Neuronal stem cell (in vitro differentiated cells): Measurements from ENCODE around the gene LRMDA.

Experiments
- DNase-seq: peaks from one replicate; pipeline ENCODE4 v3.0.0-alpha.2; 2013; ENCODE audit warnings: low spot score
- H2AFZ ChIP-seq: one replicate; pipeline ENCODE4 v1.6.1; 2013; ENCODE audit warnings: mild to moderate bottlenecking, low read length, inconsistent platforms
- H2AK5ac ChIP-seq: 2 replicates; pipeline ENCODE4 v1.6.1; 2013; ENCODE audit warnings: low read depth, mild to moderate bottlenecking, inconsistent platforms, low read length, moderate library complexity, mixed read lengths
- H2BK120ac ChIP-seq: 2 replicates; pipeline ENCODE4 v1.6.1; 2013; ENCODE audit warnings: low read depth, mild to moderate bottlenecking, inconsistent platforms, low read length, moderate library complexity, mixed read lengths
- H2BK12ac ChIP-seq: one replicate; pipeline ENCODE4 v1.6.1; 2013; ENCODE audit warnings: low read length, inconsistent platforms
- H2BK15ac ChIP-seq: 2 replicates; pipeline ENCODE4 v1.6.1; 2013; ENCODE audit warnings: mild to moderate bottlenecking, low read length, inconsistent platforms, mixed read lengths
- H2BK5ac ChIP-seq: one replicate; pipeline ENCODE4 v1.6.1; 2013; ENCODE audit warnings: inconsistent platforms, mild to moderate bottlenecking, low read length, moderate library complexity
- H3K14ac ChIP-seq: one replicate; pipeline ENCODE4 v1.6.1; 2013; ENCODE audit warnings: low read length, inconsistent platforms
- H3K18ac ChIP-seq: 2 replicates; pipeline ENCODE4 v1.6.1; 2013; ENCODE audit warnings: low read length, inconsistent platforms
- H3K23ac ChIP-seq: 2 replicates; pipeline ENCODE4 v1.6.1; 2013; ENCODE audit warnings: low read depth, mild to moderate bottlenecking, mixed read lengths, low read length, inconsistent platforms; ENCODE audit not compliant: poor library complexity
- H3K27ac ChIP-seq: replicated peaks from 3 replicates; pipeline ENCODE4 v1.5.1; 2013; ENCODE audit warnings: low read length, inconsistent platforms
- H3K27me3 ChIP-seq, 3 experiments: 2 replicates each; pipeline ENCODE4 v1.6.1; 2013; ENCODE audit warnings: low read length in 3 of 3, mild to moderate bottlenecking in 2 of 3, inconsistent platforms in 1 of 3, low read depth in 1 of 3, mixed read lengths in 1 of 3, moderate library complexity in 1 of 3; ENCODE audit not compliant: control insufficient read depth in 3 of 3, insufficient read depth in 3 of 3
- H3K36me3 ChIP-seq, 2 donors: replicated peaks in 1 of 2; 2 replicates each; pipeline ENCODE4 v1.6.1; 2013; ENCODE audit warnings: low read length in 2 of 2; ENCODE audit not compliant: control insufficient read depth in 2 of 2, insufficient read depth in 2 of 2
- H3K4ac ChIP-seq: 2 replicates; pipeline ENCODE4 v1.6.1; 2013; ENCODE audit warnings: inconsistent platforms, mild to moderate bottlenecking, low read length, moderate library complexity
- H3K4me1 ChIP-seq, 2 donors: 1 replicate in 1 of 2; 2 replicates in 1 of 2; pipeline ENCODE4 v1.6.1; 2013; ENCODE audit warnings: low read length in 2 of 2, low read depth in 1 of 2; ENCODE audit not compliant: control insufficient read depth in 2 of 2, insufficient read depth in 1 of 2
- H3K4me2 ChIP-seq: one replicate; pipeline ENCODE4 v1.6.1; 2013; ENCODE audit warnings: mild to moderate bottlenecking, low read length, inconsistent platforms; ENCODE audit not compliant: insufficient read depth, poor library complexity, severe bottlenecking
- H3K4me3 ChIP-seq, 2 donors: 2 replicates each; pipeline ENCODE4 v1.5.1; 2013; ENCODE audit warnings: low read length in 2 of 2, mild to moderate bottlenecking in 2 of 2, inconsistent platforms in 1 of 2, moderate library complexity in 1 of 2
- H3K79me1 ChIP-seq: one replicate; pipeline ENCODE4 v1.6.1; 2013; ENCODE audit warnings: low read depth, mild to moderate bottlenecking, inconsistent platforms, low read length, moderate library complexity
- H3K9ac ChIP-seq: one replicate; pipeline ENCODE4 v1.6.1; 2013; ENCODE audit warnings: mild to moderate bottlenecking, low read depth, low read length, inconsistent platforms; ENCODE audit not compliant: poor library complexity
- H3K9me3 ChIP-seq, 2 donors: replicated peaks in 1 of 2; 2 replicates each; pipeline versions ENCODE3 to v1.6.1; 2013; ENCODE audit warnings: low read length in 2 of 2, mild to moderate bottlenecking in 2 of 2, inconsistent platforms in 1 of 2, low read depth in 1 of 2, mixed read lengths in 1 of 2, moderate library complexity in 1 of 2; ENCODE audit not compliant: control insufficient read depth in 2 of 2, insufficient read depth in 1 of 2
- H4K8ac ChIP-seq: one replicate; pipeline ENCODE4 v1.6.1; 2013; ENCODE audit warnings: low read depth, mild to moderate bottlenecking, inconsistent platforms, low read length, moderate library complexity
- H4K91ac ChIP-seq: one replicate; pipeline ENCODE4 v1.6.1; 2013; ENCODE audit warnings: low read length, low read depth, mild to moderate bottlenecking, inconsistent platforms; ENCODE audit not compliant: poor library complexity
- WGBS, 2 donors: extraction: QIAGEN DNeasy Blood & Tissue Kit; methylation state at CpG; one replicate each; pipeline ENCODE4 v1.1.7; 2013; ENCODE audit warnings: missing lambda C conversion rate in 2 of 2, mixed read lengths in 1 of 2; ENCODE audit not compliant: insufficient read length in 2 of 2, insufficient replicate concordance in 1 of 2; ENCODE audit errors: extremely low coverage in 2 of 2; 5-methylcytosine and 5-hydroxymethylcytosine counted together

The LRMDA gene

DNA sequence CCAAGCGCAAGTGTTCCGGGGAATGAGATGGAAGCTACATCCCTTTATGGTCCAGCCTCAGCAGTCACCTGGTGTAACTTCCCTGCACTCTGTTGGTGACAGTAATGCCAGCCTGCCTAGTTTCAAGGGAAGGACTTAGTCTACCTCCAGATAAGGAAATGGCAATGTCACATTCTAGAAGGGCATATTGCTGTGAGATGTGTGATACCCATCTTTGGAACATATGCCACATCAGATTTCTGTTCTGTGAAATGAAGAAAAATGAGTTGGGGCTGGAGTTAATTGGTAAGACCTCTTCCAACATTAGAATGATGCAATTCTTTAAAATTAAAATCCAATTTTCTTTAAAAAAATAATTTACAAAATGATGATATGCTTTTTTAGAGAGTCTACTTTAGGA, 212.0 kb downstream of the LRMDA start:
- H4K91ac ChIP-seq, result no peak overlapping the region
- H2BK15ac ChIP-seq, result no peak overlapping the region
- no peak overlapping the region for H2BK5ac ChIP-seq
- no peak overlapping the region for H4K8ac ChIP-seq
- H2AFZ ChIP-seq, result no peak overlapping the region
- H3K79me1 ChIP-seq, result no peaks in the 10 kb centered on the region
- no peak overlapping the region for H3K14ac ChIP-seq
- no peak overlapping the region for H3K4me2 ChIP-seq
- H2BK120ac ChIP-seq, result no peak overlapping the region
- no peak overlapping the region for H3K4me3 ChIP-seq
- H3K27ac ChIP-seq, result no peak overlapping the region
- H3K36me3 ChIP-seq, result no peaks in the 10 kb centered on the region
- no peak overlapping the region for H3K18ac ChIP-seq
- H3K23ac ChIP-seq, result no peak overlapping the region
- no peak overlapping the region for H2BK12ac ChIP-seq
- no peak overlapping the region for H3K9ac ChIP-seq
- no peaks in the 10 kb centered on the region for H3K9me3 ChIP-seq
- H3K4me1 ChIP-seq, result no peaks in the 10 kb centered on the region
- DNase-seq, result no peak
- no peaks in the 10 kb centered on the region for H3K27me3 ChIP-seq
- no CpG with 5 or more reads among the region's 2 CpGs for WGBS, 2 donors
- H3K4ac ChIP-seq, result no peak overlapping the region
- H2AK5ac ChIP-seq, result no peak overlapping the region

DNA sequence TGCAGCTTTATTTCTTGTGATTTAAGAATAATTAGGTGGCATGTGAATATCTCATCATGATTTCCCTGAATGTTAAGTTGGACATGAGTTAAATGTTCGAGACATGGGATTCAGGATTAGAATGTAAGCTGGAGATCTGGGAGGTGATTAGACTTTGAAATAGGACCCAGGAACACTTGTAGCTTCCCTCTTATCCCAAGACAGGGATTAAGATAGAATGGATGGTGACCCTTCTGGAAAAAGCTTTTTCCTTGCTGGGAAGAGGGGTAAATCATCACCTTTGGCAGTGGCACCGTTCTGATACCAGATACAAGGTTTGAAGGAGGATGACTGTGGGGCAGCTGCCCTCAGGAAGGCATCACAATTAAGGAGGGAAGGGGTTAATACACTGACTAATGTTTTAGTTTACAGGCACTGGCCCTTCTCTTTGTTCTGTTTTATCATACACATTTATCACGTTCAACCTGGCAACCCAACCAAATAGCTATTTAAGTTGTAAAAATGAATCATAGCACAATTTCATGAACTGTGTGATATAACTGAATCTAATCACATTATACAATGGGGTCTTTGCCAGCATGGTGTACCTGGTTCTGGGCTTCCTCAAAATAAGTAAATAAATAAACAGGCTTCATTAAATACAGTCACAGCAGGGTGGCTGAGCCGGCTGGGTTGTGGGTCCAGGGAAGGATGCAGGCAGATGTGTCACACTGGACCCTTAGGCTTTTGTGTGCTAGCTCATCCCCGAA, 212.7 kb downstream of the LRMDA start:
- H3K36me3 ChIP-seq, result no peaks in the 10 kb centered on the region
- no peak overlapping the region for H3K27ac ChIP-seq
- H2BK5ac ChIP-seq, result no peak overlapping the region
- no peak overlapping the region for H3K4me2 ChIP-seq
- H3K9ac ChIP-seq, result no peak overlapping the region
- no peak overlapping the region for H4K91ac ChIP-seq
- H3K27me3 ChIP-seq, result no peaks in the 10 kb centered on the region
- no peak overlapping the region for H4K8ac ChIP-seq
- no peak overlapping the region for H3K14ac ChIP-seq
- H2AK5ac ChIP-seq, result no peak overlapping the region
- H3K18ac ChIP-seq, result no peak overlapping the region
- H3K79me1 ChIP-seq, result no peaks in the 10 kb centered on the region
- no peak overlapping the region for H2BK15ac ChIP-seq
- no peak for DNase-seq
- no CpG with 5 or more reads among the region's 5 CpGs for WGBS, 2 donors
- H2BK120ac ChIP-seq, result no peak overlapping the region
- H3K4me1 ChIP-seq, result no peaks in the 10 kb centered on the region
- H3K9me3 ChIP-seq, result no peaks in the 10 kb centered on the region
- H3K4me3 ChIP-seq, result no peak overlapping the region
- no peak overlapping the region for H3K23ac ChIP-seq
- H2AFZ ChIP-seq, result no peak overlapping the region
- no peak overlapping the region for H2BK12ac ChIP-seq
- no peak overlapping the region for H3K4ac ChIP-seq

DNA sequence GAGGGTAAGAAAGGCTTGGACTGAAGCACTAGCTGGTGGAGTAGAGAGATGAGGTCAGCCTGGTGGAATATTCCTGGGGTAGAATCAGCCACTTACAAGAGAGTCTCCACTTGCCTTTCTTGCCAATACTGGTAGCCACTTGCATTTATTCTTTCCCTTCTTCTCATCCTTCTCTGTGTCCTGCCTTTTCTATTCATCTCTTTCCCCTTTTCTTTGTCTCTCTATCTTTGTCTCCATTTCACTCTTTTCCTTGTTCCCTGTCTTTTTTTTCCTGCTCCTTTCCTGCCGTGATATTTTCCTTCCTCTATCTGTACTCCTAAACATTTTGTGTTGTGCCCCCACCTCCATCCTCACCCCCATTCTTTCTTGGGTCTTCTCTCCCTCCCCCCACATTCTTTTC, 214.3 kb downstream of the LRMDA start:
- no peak overlapping the region for H3K27ac ChIP-seq

DNA sequence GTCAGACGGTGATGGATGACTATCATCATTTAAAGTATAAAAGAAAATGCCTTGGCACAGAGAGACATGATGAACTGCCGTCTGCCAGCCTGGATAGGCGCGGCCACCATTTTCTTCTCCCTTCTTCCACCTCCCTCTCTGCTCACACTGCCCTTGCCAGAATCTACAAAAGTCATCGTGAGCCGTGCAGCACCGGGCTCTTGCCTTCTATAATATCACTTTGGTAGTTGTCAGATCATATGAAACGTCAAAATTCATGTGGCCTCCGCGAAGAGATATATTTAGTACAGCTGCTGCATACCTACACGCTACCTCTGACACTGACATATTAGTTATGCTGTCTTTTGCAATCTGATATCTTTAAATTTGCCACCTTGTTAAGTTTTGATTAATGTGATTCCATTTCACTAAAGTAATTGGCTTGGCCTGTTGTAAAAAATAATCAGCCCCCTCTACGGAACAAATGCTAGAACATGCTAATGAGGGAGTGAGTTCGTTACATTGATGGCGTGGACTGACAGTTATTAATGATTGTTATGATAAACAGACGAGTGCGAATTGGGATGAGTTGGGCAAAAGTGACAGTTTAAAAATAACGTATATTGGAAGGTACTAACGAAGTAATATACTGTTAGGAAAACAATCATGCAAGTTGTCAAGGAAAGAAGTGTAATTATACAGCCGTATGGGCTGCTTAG, 214.9 kb downstream of the LRMDA start:
- H3K4me1 ChIP-seq, result peaks cover 0 to 10% of the 10 kb centered on the region in 2 donors
- no peak overlapping the region for H2BK15ac ChIP-seq
- H3K4me2 ChIP-seq, result no peak overlapping the region
- H3K9me3 ChIP-seq, result no peaks in the 10 kb centered on the region
- H3K18ac ChIP-seq, result no peak overlapping the region
- H2BK5ac ChIP-seq, result no peak overlapping the region
- H2AK5ac ChIP-seq, result no peak overlapping the region
- H3K36me3 ChIP-seq, result no peaks in the 10 kb centered on the region
- no peak overlapping the region for H3K9ac ChIP-seq
- no peaks in the 10 kb centered on the region for H3K27me3 ChIP-seq
- DNase-seq, result no peak
- no peak overlapping the region for H3K23ac ChIP-seq
- 100% methylated on average over 1 to 3 of the region's 19 CpGs for WGBS, 2 donors
- H2BK120ac ChIP-seq, result no peak overlapping the region
- H3K27ac ChIP-seq, result no peak overlapping the region
- H4K8ac ChIP-seq, result no peak overlapping the region
- no peak overlapping the region for H2BK12ac ChIP-seq
- no peak overlapping the region for H4K91ac ChIP-seq
- no peak overlapping the region for H3K4ac ChIP-seq
- no peak overlapping the region for H2AFZ ChIP-seq
- H3K79me1 ChIP-seq, result no peaks in the 10 kb centered on the region
- H3K4me3 ChIP-seq, result no peak overlapping the region
- no peak overlapping the region for H3K14ac ChIP-seq

More for the DNA sequence above, 214.3 kb downstream of the LRMDA start:
- no peaks in the 10 kb centered on the region for H3K36me3 ChIP-seq
- no peak overlapping the region for H3K14ac ChIP-seq
- no peak overlapping the region for H3K23ac ChIP-seq
- H4K8ac ChIP-seq, result no peak overlapping the region
- no peak overlapping the region for H3K4ac ChIP-seq
- no peaks in the 10 kb centered on the region for H3K27me3 ChIP-seq
- H2BK15ac ChIP-seq, result no peak overlapping the region
- H2BK5ac ChIP-seq, result no peak overlapping the region
- H2AK5ac ChIP-seq, result no peak overlapping the region
- H3K18ac ChIP-seq, result no peak overlapping the region
- H3K4me2 ChIP-seq, result no peak overlapping the region
- no peak overlapping the region for H3K4me3 ChIP-seq
- no peak overlapping the region for H4K91ac ChIP-seq
- no peaks in the 10 kb centered on the region for H3K79me1 ChIP-seq
- H3K4me1 ChIP-seq, result peaks cover 0 to 5% of the 10 kb centered on the region in 2 donors
- no peak overlapping the region for H2BK12ac ChIP-seq
- DNase-seq, result no peak
- no peak overlapping the region for H2AFZ ChIP-seq
- no peak overlapping the region for H3K9ac ChIP-seq
- no peaks in the 10 kb centered on the region for H3K9me3 ChIP-seq
- no CpG with 5 or more reads among the region's 1 CpG for WGBS, 2 donors
- H2BK120ac ChIP-seq, result no peak overlapping the region
